Measurements from ENCODE around the gene SYT1. TPM values are rescaled to one million over a fixed set of nuclear protein-coding genes. Genes with fewer than 3 reads are reported as not detected.
"Not testable (repeated sequence)": the region's sequence is repeated elsewhere in the genome, so short reads cannot be mapped to it uniquely, and the experiment has no call there.

The SYT1 gene
- polyA plus RNA-seq, 1 donor, result 1.4 TPM

GRCh38 chr12:79140711-79141110, 276.1 kb downstream of the SYT1 start:
- no peak for DNase-seq (ENCODE audit: low read depth)

DNA sequence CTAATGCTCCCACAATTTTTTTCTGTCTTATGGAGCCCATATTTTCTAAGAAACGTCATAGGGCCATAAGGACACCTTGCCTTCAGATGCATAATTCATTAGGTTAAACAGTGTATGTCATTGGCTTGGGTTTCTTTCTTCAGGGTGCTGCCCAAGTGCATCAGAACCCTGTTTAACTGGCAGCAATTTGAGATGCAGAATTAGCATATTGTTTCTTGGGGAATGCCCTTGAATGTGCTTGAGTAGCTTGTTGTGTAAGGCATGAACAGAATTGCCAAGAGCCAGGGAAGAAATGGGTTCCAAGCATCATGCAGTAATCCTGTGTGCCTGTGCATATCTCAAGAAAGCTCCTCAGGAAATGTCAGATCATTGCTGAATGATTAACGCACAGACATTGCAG, 277.2 kb downstream of the SYT1 start:
- no peak for DNase-seq (ENCODE audit: low read depth)

DNA sequence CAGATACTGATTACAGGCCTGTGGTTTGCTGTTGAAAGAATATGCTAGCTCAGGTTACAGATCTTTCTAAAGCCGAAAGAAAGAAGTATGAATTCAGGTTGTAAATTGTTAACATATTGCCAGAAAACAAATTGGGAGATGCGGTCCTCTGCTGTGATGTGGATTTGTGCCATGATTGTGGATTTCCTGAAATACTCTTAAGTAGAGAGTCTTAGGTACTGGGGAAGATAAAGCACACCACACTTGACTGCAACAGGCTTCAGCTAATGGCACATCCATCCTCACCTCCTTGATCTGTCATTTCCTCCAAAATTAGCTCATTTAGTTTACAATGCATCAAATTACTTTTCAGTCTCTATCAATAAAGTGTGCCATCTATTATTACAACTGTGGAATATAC, 279.2 kb downstream of the SYT1 start:
- DNase-seq (ENCODE audit: low read depth), result no peak

DNA sequence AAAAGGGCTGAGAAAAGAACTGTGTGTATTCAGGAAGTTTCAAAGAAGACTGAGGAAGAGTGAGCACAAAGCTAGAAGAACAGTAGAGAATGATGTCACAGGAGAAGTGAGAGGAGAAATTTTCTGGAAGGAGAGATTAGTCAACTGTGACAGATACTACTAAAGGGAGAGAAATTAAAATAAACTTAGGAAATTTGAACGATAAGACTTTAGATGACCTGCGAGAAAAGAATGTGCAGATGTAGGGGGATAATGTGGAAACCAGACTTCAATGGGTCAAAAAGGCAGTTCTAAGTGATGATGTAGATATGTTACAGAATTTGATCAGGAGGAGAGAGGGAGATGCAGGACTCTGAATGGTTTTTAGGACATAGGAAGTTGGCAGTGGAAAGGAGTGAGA, 287.4 kb downstream of the SYT1 start:
- no peak for DNase-seq (ENCODE audit: low read depth)

DNA sequence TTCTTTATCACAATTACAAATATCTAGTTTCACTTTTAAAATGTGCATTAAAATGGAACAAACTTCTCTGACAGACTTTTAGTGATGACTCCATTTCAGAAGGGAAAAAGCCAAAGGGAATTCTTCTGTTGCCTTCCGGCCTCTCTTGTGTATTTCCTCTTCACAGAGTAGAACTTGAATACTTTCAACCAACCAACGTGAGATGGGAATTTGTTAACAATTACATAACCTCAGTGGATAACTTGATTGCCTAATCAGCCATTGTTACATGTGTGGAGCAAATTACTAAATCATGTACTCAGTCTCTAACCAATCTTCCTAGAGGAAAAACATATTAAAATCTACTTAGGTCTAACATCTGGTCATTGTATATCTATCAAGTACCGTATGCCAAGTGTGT, 291.1 kb downstream of the SYT1 start:
- peak; percentile 4 for DNase-seq (ENCODE audit: low read depth)

- no peak for DNase-seq (ENCODE audit: low read depth)
Measured at GRCh38 chr12:79156846-79157463, 292.4 kb downstream of the SYT1 start.

DNA sequence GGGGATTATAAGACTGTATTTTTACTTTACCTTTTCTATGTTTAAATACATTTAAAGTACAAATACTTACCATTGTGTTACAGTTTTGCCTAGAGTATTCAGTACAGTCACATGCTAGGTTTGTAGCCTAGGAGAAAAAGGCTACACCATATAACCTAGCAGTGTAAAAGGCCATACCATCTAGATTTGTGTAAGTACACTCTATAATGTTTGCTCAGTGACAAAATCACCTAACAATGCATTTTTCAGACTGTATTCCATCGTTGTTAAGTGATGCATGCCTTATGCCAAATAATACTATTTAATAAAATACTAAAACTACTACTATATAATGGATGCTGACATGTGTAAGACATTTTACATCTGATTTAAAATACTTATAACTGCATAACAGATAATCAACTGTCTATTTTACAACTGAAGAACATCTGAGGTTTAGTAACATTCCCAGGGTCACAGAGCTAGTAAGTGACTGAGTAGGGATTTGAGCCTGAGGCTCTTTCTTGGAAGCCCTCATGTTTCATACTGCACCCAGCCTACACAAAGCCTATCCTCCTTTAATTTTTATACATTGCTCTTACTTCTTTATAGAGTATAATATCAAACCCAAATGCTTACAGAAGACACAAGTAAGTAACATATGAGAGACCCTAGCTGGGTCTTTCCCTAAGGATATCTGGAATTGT, 296.8 kb downstream of the SYT1 start:
- no peak for DNase-seq (ENCODE audit: low read depth)

DNA sequence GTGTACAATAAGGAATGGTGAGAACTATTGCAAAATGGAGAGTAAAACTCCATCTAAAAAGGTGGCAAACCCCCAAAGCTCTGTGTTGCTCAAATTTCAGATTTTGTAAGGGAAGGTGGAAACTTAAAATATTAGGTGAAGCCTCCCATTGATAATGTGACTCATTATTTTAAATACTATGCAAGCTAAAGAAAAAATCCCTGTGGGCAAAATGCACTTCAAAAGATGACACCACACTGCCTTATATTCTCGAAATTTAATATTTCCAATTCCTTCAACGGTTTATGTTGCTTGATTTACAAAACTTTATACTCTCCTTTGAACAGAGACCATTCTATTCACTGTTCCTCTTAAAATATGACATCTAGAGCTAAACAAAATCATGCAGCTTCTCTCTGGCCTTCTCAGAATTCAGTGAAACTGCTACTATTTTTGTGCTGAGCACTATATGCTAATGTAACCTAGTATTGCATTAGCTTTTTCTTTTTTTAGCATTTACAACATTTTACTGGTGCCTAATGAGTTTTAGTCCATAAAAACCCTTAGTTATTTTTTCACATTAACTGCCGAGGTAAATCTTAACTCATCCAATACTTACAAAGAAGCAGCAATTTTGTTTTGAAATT, 297.7 kb downstream of the SYT1 start:
- no peak for DNase-seq (ENCODE audit: low read depth)

- no peak for DNase-seq (ENCODE audit: low read depth)
Measured at GRCh38 chr12:79162948-79163347, 298.4 kb downstream of the SYT1 start.

DNA sequence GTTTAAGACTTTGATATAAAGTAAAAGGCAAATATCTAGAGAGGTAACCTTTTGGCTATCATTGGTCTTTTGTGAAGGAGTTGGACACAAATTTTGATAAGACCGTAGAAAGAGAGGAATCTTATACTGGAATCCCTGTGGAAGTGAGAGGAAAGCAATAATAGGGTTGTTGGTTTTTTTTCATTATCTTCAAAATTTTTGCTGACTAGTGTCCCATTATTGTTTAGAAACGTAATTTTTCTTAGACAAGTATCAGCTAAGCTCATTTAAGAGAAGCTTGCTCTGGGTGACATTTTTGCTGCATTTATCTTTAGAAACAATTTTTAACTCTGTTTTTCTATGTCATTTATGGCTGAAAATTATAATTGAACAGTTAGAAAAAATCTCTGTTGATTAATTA, 300.3 kb downstream of the SYT1 start:
- no peak for DNase-seq (ENCODE audit: low read depth)

DNA sequence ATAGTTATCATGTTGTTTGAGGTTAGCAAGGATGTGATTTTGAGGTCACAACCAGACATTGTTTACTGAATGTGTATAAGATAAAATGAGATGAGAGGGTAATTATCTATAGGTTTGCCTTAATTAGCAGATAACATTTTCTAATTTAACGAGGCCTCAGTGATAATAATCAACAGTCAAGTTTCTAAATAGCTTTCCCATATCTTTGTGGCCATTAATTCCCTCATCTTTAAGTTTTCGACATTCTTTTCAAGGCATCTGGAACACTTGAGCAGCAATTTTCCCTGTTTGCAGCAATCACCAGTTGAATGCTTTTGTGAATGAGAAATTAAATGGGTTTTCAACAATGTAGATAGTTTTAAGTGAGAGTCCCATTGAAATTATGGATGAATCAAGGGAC, 304.1 kb downstream of the SYT1 start:
- DNase-seq (ENCODE audit: low read depth), result no peak

DNA sequence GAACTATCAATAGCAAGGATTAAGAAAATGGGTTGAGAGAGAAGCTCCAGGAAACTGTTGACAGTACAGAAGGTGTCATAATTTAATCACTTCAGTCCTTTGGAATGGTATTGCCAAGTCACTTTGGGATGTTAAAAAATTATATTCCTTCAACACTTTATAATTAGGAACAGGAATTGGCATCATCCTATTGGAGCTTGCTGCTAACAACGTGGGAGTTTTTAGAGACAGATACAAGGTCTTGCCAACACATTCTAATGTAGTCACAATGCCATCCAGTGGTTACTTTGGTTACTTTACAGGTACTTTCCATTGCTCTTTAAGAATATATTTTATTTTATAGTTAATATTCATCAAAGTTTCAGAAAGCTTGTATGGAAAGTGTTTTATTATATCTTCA, 310.1 kb downstream of the SYT1 start:
- no peak for DNase-seq (ENCODE audit: low read depth)

- DNase-seq (ENCODE audit: low read depth), result no peak
Measured at GRCh38 chr12:79183003-79183402, 318.4 kb downstream of the SYT1 start.

DNA sequence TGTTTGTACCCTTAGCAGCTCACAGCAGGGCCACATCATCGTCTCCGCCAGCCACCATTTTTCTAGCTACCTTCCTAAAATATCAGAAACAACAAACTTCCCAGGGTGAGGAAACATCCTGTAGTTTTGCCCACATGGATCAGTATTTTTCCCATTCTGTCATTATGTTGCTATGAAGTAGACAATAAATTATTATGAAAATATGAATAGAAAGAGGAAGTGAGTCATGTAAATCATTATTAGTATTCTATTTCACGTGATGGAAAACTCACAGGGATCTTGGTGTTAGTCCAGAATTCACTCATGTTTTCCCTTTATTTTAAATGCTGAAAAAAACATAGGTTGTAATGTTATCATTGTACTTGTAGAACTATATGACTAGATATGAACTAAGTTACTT, 319.4 kb downstream of the SYT1 start:
- no peak for DNase-seq (ENCODE audit: low read depth)

- DNase-seq (ENCODE audit: low read depth), result no peak
Measured at GRCh38 chr12:79186506-79186905, 321.9 kb downstream of the SYT1 start.

DNA sequence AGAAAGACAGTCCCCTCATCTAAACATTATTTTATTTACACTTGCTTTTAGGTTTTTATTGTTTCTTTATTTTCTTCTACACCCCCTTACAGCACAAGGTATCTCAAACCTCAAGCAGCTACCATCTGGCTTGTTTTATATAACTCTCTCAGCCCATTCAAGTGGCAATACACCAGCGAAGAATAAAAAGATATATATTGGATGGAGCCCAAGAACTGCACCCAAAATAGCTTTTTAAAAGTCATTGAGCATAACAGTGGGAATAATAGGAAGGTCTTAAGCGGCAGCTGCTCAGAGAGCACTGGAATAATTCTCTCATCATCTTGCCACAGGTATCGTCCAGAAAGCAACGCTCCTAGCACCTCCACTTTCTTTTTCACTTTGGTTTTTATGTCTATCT, 322.5 kb downstream of the SYT1 start:
- no peak for DNase-seq (ENCODE audit: low read depth)

GRCh38 chr12:79191391-79191790, 326.8 kb downstream of the SYT1 start:
- DNase-seq (ENCODE audit: low read depth), result no peak

DNA sequence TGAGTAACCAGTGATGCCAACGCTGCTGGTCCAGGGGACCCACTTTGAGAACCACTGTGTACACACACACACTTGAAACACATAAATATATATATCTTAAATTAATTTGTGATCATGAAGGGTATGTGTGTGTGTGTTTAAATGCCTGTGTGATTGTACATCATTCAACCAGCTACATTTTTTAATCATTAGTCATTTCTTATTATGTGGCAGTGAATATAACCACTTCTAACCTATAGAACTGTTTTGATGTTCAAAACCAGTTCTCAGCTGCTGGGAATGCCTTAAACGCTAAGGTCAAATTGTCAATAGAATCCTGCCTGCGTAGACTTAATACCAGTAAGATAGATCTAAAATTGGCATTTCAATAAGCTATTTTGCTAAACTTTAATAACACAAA, 330.0 kb downstream of the SYT1 start:
- DNase-seq (ENCODE audit: low read depth), result no peak

- no peak for DNase-seq (ENCODE audit: low read depth)
Measured at GRCh38 chr12:79199166-79199565, 334.6 kb downstream of the SYT1 start.

- no peak for DNase-seq (ENCODE audit: low read depth)
Measured at GRCh38 chr12:79200176-79200575, 335.6 kb downstream of the SYT1 start.

- peak; percentile 34 for DNase-seq (ENCODE audit: low read depth)
Measured at GRCh38 chr12:79203058-79203647, 338.6 kb downstream of the SYT1 start.

GRCh38 chr12:79206871-79207270, 342.3 kb downstream of the SYT1 start:
- no peak for DNase-seq (ENCODE audit: low read depth)

GRCh38 chr12:79210403-79210802, 345.8 kb downstream of the SYT1 start:
- not testable (repeated sequence) for DNase-seq (ENCODE audit: low read depth)

All from forelimb muscle (tissue), 1 donor.